NB4 (cell line): ENCODE measurements around the gene C2CD3.

Source experiments
- CTCF ChIP-seq: IDR thresholded peaks from one replicate; pipeline ENCODE4 v1.5.1; 2012; ENCODE audit warnings: low read depth, low read length
- MAX ChIP-seq: IDR thresholded peaks from 2 replicates; pipeline ENCODE4 v1.6.1; 2011; ENCODE audit warnings: low read depth, low read length
- POLR2A ChIP-seq: IDR thresholded peaks from 2 replicates; pipeline ENCODE4 v1.6.1; 2011; ENCODE audit warnings: mild to moderate bottlenecking; ENCODE audit not compliant: insufficient read length; ENCODE audit errors: extremely low read depth

GRCh38 chr11:74175920-74176319 lies 5.1 kb upstream of the C2CD3 start:
- TF ChIP-seq POLR2A (no peak), CTCF (no peak), MAX (no peak)
